K562 (cell line): Measurements from ENCODE around the gene USP49. TPM values are rescaled to one million over a fixed set of nuclear protein-coding genes. Genes with fewer than 3 reads are reported as not detected.

ENCODE experiments used
- BRD4 ChIP-seq: fragments of 200-600 bp; sonication (generic); IDR thresholded peaks from 2 replicates; pipeline ENCODE4 v1.6.1; 2017; ENCODE audit warnings: inconsistent platforms
- CAMTA2 ChIP-seq: fragments of 250-450 bp; sonication (Bioruptor Pico); conservative IDR thresholded peaks from 2 replicates; pipeline ENCODE4 v1.5.1; 2022
- GABPB1 ChIP-seq: sonication (generic); formaldehyde crosslinking; IDR thresholded peaks from 2 replicates; pipeline ENCODE4 v1.8.0; 2022; ENCODE audit warnings: mild to moderate bottlenecking, missing genetic modification reagents
- HDAC2 ChIP-seq: fragments of 450-650 bp; IDR thresholded peaks from 2 replicates; pipeline ENCODE4 v1.6.1; 2016; ENCODE audit warnings: mild to moderate bottlenecking
- HDGF ChIP-seq: fragments of 450-650 bp; IDR thresholded peaks from 2 replicates; pipeline ENCODE4 v1.6.1; 2016
- HMGN3 ChIP-seq: IDR thresholded peaks from 2 replicates; pipeline ENCODE4 v1.6.1; 2011; ENCODE audit warnings: borderline replicate concordance, low read depth, mild to moderate bottlenecking, mixed read lengths, low read length; ENCODE audit not compliant: insufficient read length; ENCODE audit errors: extremely low read depth
- MEF2A ChIP-seq: IDR thresholded peaks from 2 replicates; pipeline ENCODE4 v1.6.1; 2011; ENCODE audit warnings: low read depth, mild to moderate bottlenecking, low read length, moderate library complexity; ENCODE audit not compliant: control insufficient read depth
- NCOA1 ChIP-seq: fragments of 450-650 bp; IDR thresholded peaks from 2 replicates; pipeline ENCODE4 v1.6.1; 2016; ENCODE audit warnings: low read depth
- NFIC ChIP-seq: fragments of 450-650 bp; IDR thresholded peaks from 2 replicates; pipeline ENCODE4 v1.6.1; 2017; ENCODE audit warnings: mild to moderate bottlenecking, inconsistent platforms
- NR2C1 ChIP-seq, 2 experiments: fragments of 450-650 bp; IDR thresholded peaks; 2 replicates each; pipeline ENCODE4 v1.6.1; 2017; ENCODE audit warnings: mild to moderate bottlenecking in 2 of 2, antibody characterized with exemption in 1 of 2, inconsistent platforms in 1 of 2, missing compliant biosample characterization in 1 of 2, missing genetic modification characterization in 1 of 2
- PRMT5 ChIP-seq: sonication (generic); formaldehyde crosslinking; IDR thresholded peaks from 2 replicates; pipeline ENCODE4 v1.5.0; 2020; ENCODE audit warnings: missing genetic modification reagents
- RBM22 ChIP-seq: fragments of 200-400 bp; formaldehyde crosslinking; IDR thresholded peaks from 2 replicates; pipeline ENCODE4 v1.6.1; 2018; ENCODE audit warnings: low read length, low read depth; ENCODE audit not compliant: poor library complexity, severe bottlenecking
- SRF ChIP-seq, 2 experiments: fragments of 250-450, 450-650 bp in 1 of 2; sonication (Bioruptor Pico) in 1 of 2; sonication (generic) in 1 of 2; formaldehyde crosslinking; IDR thresholded peaks; 2 replicates each; pipeline versions ENCODE4 v1.5.0 to v1.5.1; 2020 to 2022; ENCODE audit warnings: mild to moderate bottlenecking in 1 of 2, missing genetic modification reagents in 1 of 2
- TAF1 ChIP-seq: IDR thresholded peaks from 2 replicates; pipeline ENCODE4 v1.6.1; 2011; ENCODE audit warnings: mild to moderate bottlenecking, low read length, moderate library complexity; ENCODE audit not compliant: insufficient read depth, control insufficient read depth, severe bottlenecking; ENCODE audit errors: extremely low read depth
- ZBTB12 ChIP-seq: fragments of 250-450 bp; sonication (Bioruptor Pico); IDR thresholded peaks from 2 replicates; pipeline ENCODE4 v1.4.0; 2020
- ZNF133 ChIP-seq: fragments of 250-450 bp; sonication (Bioruptor Pico); IDR thresholded peaks from 2 replicates; pipeline ENCODE4 v1.4.0; 2020; ENCODE audit warnings: mild to moderate bottlenecking
- ZNF253 ChIP-seq: fragments of 250-450 bp; sonication (Bioruptor Pico); conservative IDR thresholded peaks from 2 replicates; pipeline ENCODE4 v1.6.1; 2021; ENCODE audit warnings: mild to moderate bottlenecking
- ZNF354B ChIP-seq: fragments of 250-450 bp; sonication (Bioruptor Pico); IDR thresholded peaks from 2 replicates; pipeline ENCODE4 v1.4.0; 2020
- ZNF830 ChIP-seq: fragments of 250-450 bp; sonication (Bioruptor Pico); IDR thresholded peaks from 2 replicates; pipeline ENCODE4 v1.5.0; 2021; ENCODE audit warnings: mild to moderate bottlenecking
- polyA plus RNA-seq, 8 experiments: library from polyadenylated mRNA; depleted of rRNA in 4 of 8; stranded (reverse) in 5 of 8; unstranded in 3 of 8; fragments of >200 nt; fragmentation: Nextera tagmentation in 2 of 8; fragmentation: Illumina TruSeq in 1 of 8; extraction: Ambion mirVana in 2 of 8; extraction: Trizol in 1 of 8; gene quantifications; 2 replicates each; pipeline versions ENCODE4 v1.2.1 to v1.2.3, GENCODE V29; 2011 to 2014; ENCODE audit warnings: inconsistent platforms in 1 of 8, missing spikeins in 1 of 8
- total RNA-seq, 7 experiments: library from RNA; depleted of rRNA in 6 of 7; stranded (reverse); fragments of >200 nt in 6 of 7; fragmentation: Illumina TruSeq in 2 of 7; extraction: Trizol in 2 of 7; gene quantifications; 2 replicates each; pipeline versions ENCODE4 v1.2.1 to v1.2.3, GENCODE V29; 2011 to 2021; ENCODE audit warnings: low replicate concordance in 1 of 7
- TF ChIP-seq, protein P1 (sequence below): fragments of 450-650 bp; IDR thresholded peaks from 2 replicates; pipeline ENCODE4 v1.6.1; 2016; ENCODE audit warnings: low read depth

Gene USP49
- total and polyA plus RNA-seq, 9 of the 15 experiments (the other 6 are each of a cell fraction or from before 2014, with no cell fraction given): 1.0 to 9.9 (median 6.5) TPM

- TF ChIP-seq ZBTB12 (CRISPR knock-in tag) (no peak), ZNF133 (CRISPR knock-in tag) (no peak), HMGN3 (no peak), ZNF830 (no peak), SRF (CRISPR knock-in tag; IDR thresholded peaks at IDR 0.05) (no peak), NCOA1 (no peak), RBM22 (no peak), GABPB1 (CRISPR knock-in tag) (peak; percentile 53; the same call in 1 of the 2 replicates), BRD4 (no peak), HDGF (0 out of 2 replicates have a peak, but pooled peaks have one; percentile 49), NFIC (no peak), NR2C1 (IDR thresholded peaks at IDR 0.05) (no peak), NR2C1 (tag; IDR thresholded peaks at IDR 0.05) (no peak; the same call in 1 of the 2 replicates), PRMT5 (CRISPR knock-in tag) (no peak), HDAC2 (peak; percentile 74), CAMTA2 (CRISPR knock-in tag) (no peak), ZNF253 (CRISPR knock-in tag) (0 out of 2 replicates have a peak, but pooled peaks have one; percentile 46), MEF2A (no peak), TAF1 (peak; percentile 12), ZNF354B (no peak)
- TF ChIP-seq, protein P1, sequence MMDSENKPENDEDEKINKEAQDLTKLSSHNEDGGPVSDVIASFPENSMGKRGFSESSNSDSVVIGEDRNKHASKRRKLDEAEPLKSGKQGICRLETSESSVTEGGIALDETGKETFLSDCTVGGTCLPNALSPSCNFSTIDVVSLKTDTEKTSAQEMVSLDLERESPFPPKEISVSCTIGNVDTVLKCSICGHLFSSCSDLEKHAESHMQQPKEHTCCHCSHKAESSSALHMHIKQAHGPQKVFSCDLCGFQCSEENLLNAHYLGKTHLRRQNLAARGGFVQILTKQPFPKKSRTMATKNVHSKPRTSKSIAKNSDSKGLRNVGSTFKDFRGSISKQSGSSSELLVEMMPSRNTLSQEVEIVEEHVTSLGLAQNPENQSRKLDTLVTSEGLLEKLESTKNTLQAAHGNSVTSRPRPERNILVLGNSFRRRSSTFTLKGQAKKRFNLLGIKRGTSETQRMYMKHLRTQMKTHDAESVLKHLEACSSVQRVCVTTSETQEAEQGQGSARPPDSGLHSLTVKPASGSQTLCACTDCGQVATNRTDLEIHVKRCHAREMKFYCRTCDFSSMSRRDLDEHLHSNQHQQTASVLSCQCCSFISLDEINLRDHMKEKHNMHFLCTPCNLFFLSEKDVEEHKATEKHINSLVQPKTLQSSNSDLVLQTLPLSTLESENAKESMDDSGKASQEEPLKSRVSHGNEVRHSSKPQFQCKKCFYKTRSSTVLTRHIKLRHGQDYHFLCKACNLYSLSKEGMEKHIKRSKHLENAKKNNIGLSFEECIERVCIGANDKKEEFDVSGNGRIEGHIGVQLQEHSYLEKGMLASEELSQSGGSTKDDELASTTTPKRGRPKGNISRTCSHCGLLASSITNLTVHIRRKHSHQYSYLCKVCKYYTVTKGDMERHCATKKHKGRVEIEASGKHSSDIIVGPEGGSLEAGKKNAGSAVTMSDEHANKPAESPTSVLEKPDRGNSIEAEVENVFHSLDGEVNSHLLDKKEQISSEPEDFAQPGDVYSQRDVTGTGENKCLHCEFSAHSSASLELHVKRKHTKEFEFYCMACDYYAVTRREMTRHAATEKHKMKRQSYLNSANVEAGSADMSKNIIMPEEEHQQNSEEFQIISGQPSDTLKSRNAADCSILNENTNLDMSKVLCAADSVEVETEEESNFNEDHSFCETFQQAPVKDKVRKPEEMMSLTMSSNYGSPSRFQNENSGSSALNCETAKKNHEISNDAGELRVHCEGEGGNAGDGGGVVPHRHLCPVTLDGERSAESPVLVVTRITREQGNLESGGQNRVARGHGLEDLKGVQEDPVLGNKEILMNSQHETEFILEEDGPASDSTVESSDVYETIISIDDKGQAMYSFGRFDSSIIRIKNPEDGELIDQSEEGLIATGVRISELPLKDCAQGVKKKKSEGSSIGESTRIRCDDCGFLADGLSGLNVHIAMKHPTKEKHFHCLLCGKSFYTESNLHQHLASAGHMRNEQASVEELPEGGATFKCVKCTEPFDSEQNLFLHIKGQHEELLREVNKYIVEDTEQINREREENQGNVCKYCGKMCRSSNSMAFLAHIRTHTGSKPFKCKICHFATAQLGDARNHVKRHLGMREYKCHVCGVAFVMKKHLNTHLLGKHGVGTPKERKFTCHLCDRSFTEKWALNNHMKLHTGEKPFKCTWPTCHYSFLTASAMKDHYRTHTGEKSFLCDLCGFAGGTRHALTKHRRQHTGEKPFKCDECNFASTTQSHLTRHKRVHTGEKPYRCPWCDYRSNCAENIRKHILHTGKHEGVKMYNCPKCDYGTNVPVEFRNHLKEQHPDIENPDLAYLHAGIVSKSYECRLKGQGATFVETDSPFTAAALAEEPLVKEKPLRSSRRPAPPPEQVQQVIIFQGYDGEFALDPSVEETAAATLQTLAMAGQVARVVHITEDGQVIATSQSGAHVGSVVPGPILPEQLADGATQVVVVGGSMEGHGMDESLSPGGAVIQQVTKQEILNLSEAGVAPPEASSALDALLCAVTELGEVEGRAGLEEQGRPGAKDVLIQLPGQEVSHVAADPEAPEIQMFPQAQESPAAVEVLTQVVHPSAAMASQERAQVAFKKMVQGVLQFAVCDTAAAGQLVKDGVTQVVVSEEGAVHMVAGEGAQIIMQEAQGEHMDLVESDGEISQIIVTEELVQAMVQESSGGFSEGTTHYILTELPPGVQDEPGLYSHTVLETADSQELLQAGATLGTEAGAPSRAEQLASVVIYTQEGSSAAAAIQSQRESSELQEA: no peak
Observed at GRCh38 chr6:41942067-41942851, 47.1 kb upstream of the USP49 start (continued).
